Endometrium (tissue), 2 donors: ENCODE results near the gene MISP3.
"Not testable (repeated sequence)": the region's sequence is repeated elsewhere in the genome, so short reads cannot be mapped to it uniquely, and the experiment has no call there.

ENCODE experiments used
- FAIRE-seq: peaks from 2 replicates; lab custom pipeline; 2012; peaks lifted over from hg19 to GRCh38; lab: Jason Lieb, UNC
- donor health status: control.
- donor health status: control.

The MISP3 gene

DNA sequence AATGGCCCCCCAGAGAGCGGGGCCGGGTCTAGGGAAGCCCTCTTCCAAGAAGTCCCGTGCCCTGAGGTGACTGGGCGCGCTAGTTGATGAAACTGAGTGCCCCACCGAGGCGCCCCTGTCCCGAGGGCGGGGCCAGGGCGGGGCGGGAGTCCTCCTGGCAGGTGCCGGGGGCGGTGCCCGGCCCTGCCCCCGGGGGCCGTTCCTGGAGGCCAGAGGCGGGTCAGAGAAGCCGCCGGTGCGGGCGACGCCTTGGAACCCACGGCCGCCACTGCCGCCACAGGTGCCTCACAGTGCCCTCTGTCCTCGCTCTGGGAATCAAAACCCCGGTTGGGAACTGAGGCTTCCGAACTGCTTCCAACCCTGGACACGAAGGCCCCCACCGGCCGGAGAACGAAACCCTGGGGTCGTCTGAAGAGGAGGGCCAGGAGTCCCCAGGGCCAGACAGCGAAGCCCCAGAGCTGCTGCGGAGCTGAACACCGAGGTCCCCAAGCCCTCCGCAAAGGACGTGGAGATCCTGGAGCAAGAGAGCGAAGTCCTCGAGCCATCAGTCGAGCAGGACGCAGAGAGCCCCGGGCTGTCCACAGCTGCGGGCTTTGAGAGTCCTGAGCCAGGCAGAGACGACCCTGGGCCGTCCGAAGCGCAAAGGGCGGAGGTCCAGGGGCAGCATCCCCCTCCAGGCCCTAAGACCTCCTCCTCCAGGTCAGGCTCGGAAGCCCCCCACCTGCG lies at the start of gene MISP3:
MISP3 (plus strand) TSS at position 252 of the 726 bp plus-strand sequence. CDS start 524 bp downstream, outside the sequence.
- FAIRE-seq: no peak

DNA sequence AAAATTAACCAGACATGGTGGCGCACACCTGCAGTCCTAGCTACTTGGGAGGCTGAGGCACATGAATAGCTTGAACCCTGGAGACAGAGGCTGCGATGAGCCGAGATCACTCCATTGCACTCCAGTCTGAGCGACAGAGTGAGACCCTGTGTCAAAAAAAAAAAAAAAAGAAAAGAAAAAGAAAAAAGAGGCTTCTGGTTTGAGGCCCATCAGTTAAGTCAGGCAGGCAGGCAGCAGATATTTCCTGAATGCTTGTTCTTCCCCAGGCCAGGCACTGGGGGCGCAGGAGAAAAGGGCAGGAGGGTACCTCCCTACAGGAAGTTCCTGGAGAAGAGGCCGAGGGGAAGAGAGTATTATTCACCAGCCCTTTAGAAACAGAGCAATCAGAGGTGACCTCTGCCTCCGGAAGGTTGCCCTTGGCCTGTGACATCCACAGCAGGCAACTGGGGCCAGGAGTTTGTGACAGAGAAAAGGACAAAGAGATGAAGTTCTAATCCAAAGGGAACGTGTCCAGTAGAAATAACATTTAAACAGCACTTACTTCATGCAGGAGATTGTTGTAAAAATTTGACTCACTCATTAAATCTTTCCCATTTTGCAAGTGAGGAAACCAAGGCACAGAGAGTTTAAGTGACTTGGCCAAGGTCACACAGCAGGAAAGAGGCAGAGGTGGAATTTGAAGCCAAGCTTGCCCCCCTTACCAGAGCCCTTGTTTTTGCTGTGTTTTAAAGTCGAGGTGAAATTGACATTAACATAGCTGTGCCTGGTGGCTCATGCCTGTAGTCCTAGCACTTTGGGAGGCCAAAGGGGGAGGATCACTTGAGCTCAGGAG lies 49.0 kb upstream of the MISP3 start:
- FAIRE-seq: no peak

- not testable (repeated sequence) for FAIRE-seq
Observed at GRCh38 chr19:14026652-14027192, 45.9 kb upstream of the MISP3 start.

DNA sequence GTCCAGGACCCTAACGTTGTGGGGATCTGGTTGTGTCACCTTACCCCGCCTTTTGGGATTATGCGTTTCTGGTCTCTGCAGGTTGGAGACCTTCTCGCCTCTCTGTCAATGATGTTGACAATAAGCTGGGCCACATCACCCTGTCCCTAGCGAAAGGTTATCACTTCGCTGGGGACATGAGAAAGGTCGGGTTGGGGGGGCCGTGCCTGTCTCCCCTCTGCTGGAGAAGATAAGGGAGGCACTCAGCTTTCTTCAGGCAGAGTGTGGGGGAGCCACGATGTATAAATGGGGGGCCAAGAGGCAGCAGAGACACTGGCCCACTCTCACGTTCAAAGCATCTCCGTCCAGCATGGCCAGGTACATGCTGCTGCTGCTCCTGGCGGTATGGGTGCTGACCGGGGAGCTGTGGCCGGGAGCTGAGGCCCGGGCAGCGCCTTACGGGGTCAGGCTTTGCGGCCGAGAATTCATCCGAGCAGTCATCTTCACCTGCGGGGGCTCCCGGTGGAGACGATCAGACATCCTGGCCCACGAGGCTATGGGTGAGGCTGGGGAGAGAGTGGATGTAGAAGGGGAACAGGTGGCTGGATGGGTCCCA lies 44.6 kb upstream of the MISP3 start, which contains the start of gene RLN3:
RLN3 (plus strand) TSS at position 293 of the 595 bp plus-strand sequence; CDS start at position 350, 57 bp downstream.
- FAIRE-seq: no peak

DNA sequence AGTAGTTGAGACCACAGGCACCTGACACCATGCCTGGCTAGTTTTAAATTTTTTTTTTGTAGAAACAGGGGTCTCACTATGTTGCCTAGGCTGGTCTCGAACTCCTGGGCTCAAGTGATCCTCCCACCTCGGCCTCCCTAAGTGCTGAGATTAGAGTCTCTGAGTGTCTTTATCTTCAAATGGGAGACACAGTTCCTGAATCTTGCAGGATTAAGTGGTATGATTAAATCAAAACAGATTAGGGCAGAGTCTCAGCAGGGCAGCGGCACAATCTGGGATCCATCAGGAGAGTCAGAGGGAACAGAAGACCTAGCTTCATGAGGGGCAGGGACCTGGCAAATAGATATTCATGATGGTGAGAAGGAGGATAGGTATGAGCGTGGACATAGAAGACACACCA lies 43.7 kb upstream of the MISP3 start:
- FAIRE-seq: no peak

DNA sequence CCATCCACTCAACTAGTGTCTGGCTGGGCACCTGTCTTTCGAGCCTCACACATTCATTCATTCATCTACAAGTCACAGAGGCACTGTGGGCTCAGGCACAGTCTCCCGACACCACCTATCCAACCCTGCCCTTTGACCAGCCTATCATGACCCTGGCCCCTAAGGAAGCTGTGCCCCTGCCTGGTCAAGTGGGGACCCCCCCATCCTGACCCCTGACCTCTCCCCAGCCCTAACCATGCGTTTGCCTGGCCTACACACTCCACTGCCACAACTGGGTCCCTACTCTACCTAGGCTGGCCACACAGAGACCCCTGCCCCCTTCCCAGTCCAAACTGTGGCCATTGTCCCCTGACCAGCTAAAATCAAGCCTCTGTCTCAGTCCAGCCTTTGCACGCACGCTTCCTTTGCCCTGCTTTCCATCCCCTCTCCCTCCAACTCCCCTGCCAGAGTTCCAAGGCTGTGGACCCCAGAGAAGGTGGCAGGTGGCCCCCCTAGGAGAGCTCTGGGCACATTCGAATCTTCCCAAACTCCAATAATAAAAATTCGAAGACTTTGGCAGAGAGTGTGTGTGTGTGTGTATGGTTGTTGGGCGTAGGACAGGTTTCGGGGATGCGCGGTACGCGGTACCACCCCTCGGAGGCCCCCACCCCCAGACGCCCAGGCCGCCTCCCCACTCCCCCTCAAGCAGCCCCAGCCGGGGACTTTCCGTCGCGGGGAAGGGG lies 41.4 kb upstream of the MISP3 start:
- FAIRE-seq: no peak

- no peak for FAIRE-seq
Observed at GRCh38 chr19:14031719-14032480, 40.7 kb upstream of the MISP3 start, which contains the start of gene IL27RA. Gene IL27RA (plus strand): TSS chr19:14031762. CDS start chr19:14031873, 111 bp downstream.

DNA sequence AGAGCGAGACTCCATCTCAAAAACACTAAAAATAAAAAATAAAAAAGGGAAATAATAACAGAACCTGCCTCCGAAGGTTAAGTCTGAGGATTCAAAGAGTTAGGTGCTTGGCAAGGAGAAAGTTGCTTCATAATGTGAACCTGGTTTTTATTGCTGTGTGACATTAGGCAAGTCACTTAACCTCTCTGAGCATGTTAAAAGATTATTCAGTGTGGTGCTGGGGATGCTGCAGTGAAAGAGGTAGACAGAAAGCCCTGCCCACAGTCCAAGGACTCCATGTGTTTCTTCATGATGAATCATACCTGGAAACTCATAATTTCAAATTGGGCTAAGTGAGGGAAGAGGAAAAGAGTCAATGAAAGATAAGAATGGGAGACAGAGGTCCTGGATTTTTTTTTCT lies 38.6 kb upstream of the MISP3 start:
- FAIRE-seq: no peak

GRCh38 chr19:14035159-14035558 lies 37.4 kb upstream of the MISP3 start:
- FAIRE-seq: not testable (repeated sequence)

GRCh38 chr19:14035706-14036105 lies 36.9 kb upstream of the MISP3 start:
- FAIRE-seq: no peak

DNA sequence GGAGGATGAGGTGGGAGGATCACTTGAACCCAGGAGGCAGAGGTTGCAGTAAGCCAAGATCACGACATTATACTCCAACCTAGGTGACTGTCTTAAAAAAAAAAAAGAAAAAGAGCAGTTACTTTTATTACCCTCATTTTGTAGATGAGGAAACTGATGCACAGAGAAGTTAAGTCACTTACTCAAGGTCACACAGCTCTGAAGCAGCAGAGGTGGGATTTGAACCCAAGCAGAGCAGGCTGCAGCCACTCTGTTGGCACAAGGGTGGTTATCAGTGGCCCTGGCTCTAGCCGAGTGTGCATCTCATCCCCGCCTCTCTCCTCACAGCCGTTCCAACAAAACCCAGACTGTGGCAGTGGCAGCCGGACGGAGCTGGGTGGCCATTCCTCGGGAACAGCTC lies 33.4 kb upstream of the MISP3 start:
- no peak for FAIRE-seq

GRCh38 chr19:14042659-14043608 lies 29.7 kb upstream of the MISP3 start:
- FAIRE-seq: not testable (repeated sequence)

DNA sequence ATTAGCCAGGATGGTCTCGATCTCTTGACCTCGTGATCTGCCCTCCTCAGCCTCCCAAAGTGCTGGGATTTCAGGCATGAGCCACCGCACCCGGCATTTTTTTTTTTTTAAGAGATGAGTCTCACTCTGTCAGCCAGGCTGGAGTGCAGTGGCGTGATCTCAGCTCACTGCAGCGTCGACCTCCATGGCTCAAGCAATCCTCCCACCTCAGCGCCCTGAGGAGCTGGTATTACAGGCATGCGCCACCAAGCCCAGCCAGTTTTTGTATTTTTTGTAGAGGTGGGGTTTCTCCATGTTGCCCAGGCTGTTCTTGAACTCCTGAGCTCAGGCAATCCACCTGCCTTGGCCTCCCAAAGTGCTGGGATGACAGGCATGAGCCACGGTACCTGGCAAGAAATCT lies 24.7 kb upstream of the MISP3 start:
- not testable (repeated sequence) for FAIRE-seq

DNA sequence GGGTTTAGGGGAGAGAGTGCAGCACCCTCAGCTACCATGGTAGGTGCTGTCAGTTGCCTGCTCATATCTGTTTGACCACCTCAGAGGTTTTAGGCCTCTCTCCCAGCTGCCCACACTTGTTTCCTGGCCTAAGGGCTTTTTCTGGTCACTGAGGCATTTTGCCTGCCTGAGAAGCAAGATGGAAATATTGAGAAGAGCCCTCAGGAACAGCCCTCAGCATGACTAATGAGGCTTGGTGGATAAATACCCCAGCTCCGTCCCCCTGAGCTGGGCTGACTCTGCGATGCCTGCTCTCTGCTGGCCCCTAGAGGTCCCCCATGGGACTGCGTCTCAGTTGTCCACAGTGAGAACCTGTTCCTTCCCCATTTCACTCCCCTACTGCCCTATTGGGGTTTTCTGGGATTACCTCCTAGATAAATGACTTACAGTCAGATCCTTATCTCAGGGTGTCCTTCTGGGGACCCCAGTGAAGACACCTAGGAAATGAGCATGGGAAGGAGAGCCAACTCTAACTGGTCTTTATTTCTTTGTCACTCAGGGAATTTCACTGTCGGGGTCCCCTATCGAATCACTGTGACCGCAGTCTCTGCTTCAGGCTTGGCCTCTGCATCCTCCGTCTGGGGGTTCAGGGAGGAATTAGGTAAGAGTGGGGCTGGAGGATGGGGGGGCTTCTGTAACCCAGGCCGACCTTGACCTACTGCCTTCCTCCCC lies 24.0 kb upstream of the MISP3 start:
- no peak for FAIRE-seq

- FAIRE-seq: no peak
Observed at GRCh38 chr19:14050512-14050911, 22.1 kb upstream of the MISP3 start.

- not testable (repeated sequence) for FAIRE-seq
Observed at GRCh38 chr19:14050961-14051360, 21.6 kb upstream of the MISP3 start.

- no peak for FAIRE-seq
Observed at GRCh38 chr19:14051980-14052379, 20.6 kb upstream of the MISP3 start.

GRCh38 chr19:14052470-14052869 lies 20.1 kb upstream of the MISP3 start:
- no peak for FAIRE-seq

- no peak for FAIRE-seq
Observed at GRCh38 chr19:14053032-14053431, 19.6 kb upstream of the MISP3 start.
